ENCODE data around the gene GSN. TPM values are rescaled to one million over a fixed set of nuclear protein-coding genes. Genes with fewer than 3 reads are reported as not detected.

GSN gene
- total and polyA plus RNA-seq, 9 of the 15 experiments (the other 6 are each of a cell fraction or from before 2014, with no cell fraction given) = 0.39 to 16.6 (median 8.2) TPM

GRCh38 chr9:121365564-121365963, 97.6 kb downstream of the GSN start:
- Histone ChIP-seq H3K9ac (ENCODE audit: insufficient read depth in 1 of 2, low read depth in 2 of 2, low read length in 2 of 2) (no peak overlapping the region), H3K79me2 (ENCODE audit: control insufficient read depth, insufficient read depth, low read length) (peaks cover 50% of the 10 kb centered on the region), H3K9me3 (replicated peaks; ENCODE audit: control insufficient read depth, insufficient read depth, low read depth, low read length) (no peaks in the 10 kb centered on the region), H3K4me3 (no peak overlapping the region), H3K9me1 (ENCODE audit: control insufficient read depth, insufficient read depth, low read length) (no peaks in the 10 kb centered on the region), H3K27ac (ENCODE audit: extremely low read depth, low read depth, low read length) (no peak overlapping the region), H2AFZ (ENCODE audit: low read depth, low read length) (no peak overlapping the region), H3K4me1 (replicated peaks in 1 of 2; ENCODE audit: control insufficient read depth in 2 of 2, insufficient read depth in 2 of 2, low read length in 2 of 2) (peaks cover 12 to 14% of the 10 kb centered on the region in 2 experiments), H3K4me2 (ENCODE audit: insufficient read depth, low read length) (no peak overlapping the region), H3K36me3 (ENCODE audit: control insufficient read depth, insufficient read depth, low read length) (peaks cover 7% of the 10 kb centered on the region; the same call in 1 of the 3 replicates), H4K20me1 (replicated peaks; ENCODE audit: control insufficient read depth, insufficient read depth, low read length) (no peaks in the 10 kb centered on the region), H3K27me3 (ENCODE audit: control insufficient read depth in 2 of 2, insufficient read depth in 2 of 2, low read length in 2 of 2) (no peaks in the 10 kb centered on the region)
- TF ChIP-seq ZNF282 (CRISPR knock-in tag; IDR thresholded peaks at IDR 0.05) = no peak
- TF ChIP-seq SIRT6 (IDR thresholded peaks at IDR 0.05; ENCODE audit: low read depth, low read length) = no peak
- no peak for TF ChIP-seq DPF2 (IDR thresholded peaks at IDR 0.05)
- TF ChIP-seq SNIP1 (IDR thresholded peaks at IDR 0.05; ENCODE audit: low read depth) = no peak
- TF ChIP-seq GATAD2A (IDR thresholded peaks at IDR 0.05) = no peak
- TF ChIP-seq ARID4B (CRISPR knock-in tag; IDR thresholded peaks at IDR 0.05) = no peak
- TF ChIP-seq SAP30 (IDR thresholded peaks at IDR 0.05; ENCODE audit: borderline replicate concordance, insufficient read depth, low read depth, low read length, poor library complexity, severe bottlenecking) = no peak
- no peak for TF ChIP-seq NUFIP1 (IDR thresholded peaks at IDR 0.05; ENCODE audit: partially characterized antibody)
- no peak for TF ChIP-seq TSC22D4 (tag; IDR thresholded peaks at IDR 0.05)
- no peak for TF ChIP-seq NFE2L1 (tag; IDR thresholded peaks at IDR 0.05; ENCODE audit: borderline replicate concordance, low read depth)
- no peak for TF ChIP-seq LEF1 (IDR thresholded peaks at IDR 0.05)
- TF ChIP-seq SETDB1 (IDR thresholded peaks at IDR 0.05; ENCODE audit: low read length) = no peak
- no peak for TF ChIP-seq ZNF589 (CRISPR knock-in tag; IDR thresholded peaks at IDR 0.05; ENCODE audit: low read depth)
- TF ChIP-seq XRCC4 (IDR thresholded peaks at IDR 0.05; ENCODE audit: extremely low read depth, insufficient read depth, insufficient read length) = no peak
- no peak for FAIRE-seq
- ChIA-PET POLR2A (no interaction called here), CTCF (ENCODE audit: low intra/inter-chr PET ratio) (no interaction called here)
- in situ Hi-C loops (cut with MboI) = no loop called here
- WGBS (ENCODE audit: insufficient coverage, low coverage, missing lambda C conversion rate) = 6% methylated on average over 2 of the region's 2 CpGs
- intact Hi-C loops (cut with micrococcal nuclease) = no loop called here
- ATAC-seq = no peak
- no peak for DNase-seq (ENCODE audit: extremely low read depth in 1 of 4, low spot score in 3 of 4)
- BruUV-seq (replicated peaks) = no TSS peak

Measured in K562 (cell line).